ENCODE data around the gene CDPF1.
"Not testable (repeated sequence)": the region's sequence is repeated elsewhere in the genome, so short reads cannot be mapped to it uniquely, and the experiment has no call there.

CDPF1 gene

DNA sequence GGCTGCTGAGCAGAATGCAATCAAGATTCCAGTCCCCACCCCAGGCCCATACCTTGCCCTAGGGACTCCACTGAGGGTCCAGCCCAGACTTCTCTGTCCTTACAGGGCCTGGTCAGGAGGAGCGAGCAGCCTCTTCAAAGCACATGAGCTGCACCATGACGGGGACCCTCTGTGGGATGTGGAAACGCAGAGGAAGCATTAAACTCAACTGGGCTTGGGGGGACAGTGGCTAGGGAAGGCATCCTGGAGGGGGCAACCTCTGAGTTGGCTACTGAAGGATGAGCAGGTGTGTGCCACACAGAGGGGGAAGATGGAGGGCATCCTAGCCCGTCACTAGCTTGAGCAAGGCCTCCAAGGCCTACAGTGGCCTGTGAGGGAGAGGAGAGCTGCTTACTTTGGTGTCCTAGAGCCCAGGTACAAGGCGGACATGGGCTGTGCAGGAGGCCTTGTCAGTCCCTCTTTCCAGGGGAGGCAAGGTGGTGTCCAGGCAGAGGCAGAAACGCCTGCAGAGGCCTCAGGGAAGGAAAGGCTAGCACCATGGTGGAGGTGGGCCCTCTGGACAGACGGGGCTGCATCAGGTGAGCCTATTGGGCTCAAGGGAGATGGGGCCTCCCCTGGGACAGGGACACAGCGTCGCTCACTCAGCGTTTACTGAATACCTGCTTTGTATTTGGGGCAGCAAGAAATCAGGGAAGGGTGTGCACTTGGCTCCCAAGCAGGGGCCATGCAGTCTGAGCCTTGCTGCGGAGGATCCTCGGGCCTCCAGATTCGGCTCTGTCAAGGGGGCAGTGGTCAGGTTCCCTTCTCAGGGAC is 32.0 kb upstream of the CDPF1 start:
- DNase-seq (ENCODE audit: low read depth, low spot score): no peak

DNA sequence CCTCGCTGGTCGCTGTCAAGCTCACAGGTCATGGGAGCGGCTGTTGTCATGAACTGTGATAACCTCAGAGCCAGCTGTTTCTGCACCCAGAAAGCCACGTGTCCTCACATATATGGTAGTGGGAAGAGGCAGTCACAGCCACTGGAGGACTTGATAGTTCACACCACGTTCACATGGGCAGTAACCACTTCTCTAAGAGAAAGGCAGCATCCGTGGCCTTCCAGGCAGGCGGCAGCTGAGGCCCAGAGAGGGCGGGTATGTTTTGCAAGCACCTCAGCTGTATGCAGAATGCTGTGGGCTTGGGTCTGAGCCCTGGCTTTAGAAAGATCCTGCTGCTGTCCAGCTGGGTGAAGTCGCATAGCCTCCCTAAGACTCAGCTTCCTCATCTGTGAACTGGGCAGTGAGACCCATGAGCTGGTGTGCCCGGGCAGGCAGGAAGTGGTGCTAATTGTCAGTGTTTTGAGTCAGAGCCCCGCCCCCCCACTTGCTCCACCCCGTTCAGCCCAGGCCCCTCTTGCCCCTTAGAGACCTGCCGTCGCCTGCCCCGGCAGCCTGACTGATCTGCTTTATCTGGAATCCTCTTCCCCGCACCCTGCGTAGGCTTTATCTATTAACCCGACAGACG is 31.0 kb upstream of the CDPF1 start:
- DNase-seq (ENCODE audit: low read depth, low spot score): no peak

DNA sequence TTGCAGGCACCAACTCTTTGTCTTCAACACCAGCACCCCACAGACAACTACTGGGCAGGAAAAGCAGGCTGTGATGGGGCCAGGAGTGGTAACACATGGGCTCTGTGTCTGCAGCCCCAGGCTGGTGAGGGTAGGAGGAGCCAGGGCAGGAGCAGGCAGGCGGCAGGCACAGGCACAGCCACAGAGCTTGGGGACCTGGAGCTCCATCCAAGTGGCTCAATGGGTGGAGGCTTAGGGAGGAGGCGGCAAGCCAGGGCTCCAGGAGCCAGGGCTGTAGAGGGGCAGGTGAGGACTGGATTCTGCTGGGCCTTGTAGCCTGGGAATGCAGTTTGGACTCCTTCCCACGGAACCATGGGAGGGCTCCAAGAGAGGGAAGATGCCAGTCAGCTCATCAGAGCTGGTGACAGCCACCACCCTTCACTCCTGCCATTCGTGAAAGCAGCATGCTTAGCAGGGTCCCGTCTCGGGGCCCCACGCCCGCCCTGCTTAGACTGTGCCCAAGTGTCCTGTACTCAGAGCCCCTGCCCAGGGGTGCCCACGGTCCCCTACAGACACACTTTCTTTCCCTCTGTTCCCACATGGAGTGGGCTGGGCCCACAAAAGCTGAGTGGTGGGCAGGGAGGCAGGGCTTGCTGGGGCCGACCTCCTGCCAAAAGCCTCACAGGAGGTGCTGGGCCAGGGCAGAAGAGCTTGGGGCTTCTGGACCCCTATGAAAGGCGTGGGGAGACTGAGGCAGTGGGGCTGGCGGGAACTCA is 30.1 kb upstream of the CDPF1 start:
- no peak for DNase-seq (ENCODE audit: low read depth, low spot score)

DNA sequence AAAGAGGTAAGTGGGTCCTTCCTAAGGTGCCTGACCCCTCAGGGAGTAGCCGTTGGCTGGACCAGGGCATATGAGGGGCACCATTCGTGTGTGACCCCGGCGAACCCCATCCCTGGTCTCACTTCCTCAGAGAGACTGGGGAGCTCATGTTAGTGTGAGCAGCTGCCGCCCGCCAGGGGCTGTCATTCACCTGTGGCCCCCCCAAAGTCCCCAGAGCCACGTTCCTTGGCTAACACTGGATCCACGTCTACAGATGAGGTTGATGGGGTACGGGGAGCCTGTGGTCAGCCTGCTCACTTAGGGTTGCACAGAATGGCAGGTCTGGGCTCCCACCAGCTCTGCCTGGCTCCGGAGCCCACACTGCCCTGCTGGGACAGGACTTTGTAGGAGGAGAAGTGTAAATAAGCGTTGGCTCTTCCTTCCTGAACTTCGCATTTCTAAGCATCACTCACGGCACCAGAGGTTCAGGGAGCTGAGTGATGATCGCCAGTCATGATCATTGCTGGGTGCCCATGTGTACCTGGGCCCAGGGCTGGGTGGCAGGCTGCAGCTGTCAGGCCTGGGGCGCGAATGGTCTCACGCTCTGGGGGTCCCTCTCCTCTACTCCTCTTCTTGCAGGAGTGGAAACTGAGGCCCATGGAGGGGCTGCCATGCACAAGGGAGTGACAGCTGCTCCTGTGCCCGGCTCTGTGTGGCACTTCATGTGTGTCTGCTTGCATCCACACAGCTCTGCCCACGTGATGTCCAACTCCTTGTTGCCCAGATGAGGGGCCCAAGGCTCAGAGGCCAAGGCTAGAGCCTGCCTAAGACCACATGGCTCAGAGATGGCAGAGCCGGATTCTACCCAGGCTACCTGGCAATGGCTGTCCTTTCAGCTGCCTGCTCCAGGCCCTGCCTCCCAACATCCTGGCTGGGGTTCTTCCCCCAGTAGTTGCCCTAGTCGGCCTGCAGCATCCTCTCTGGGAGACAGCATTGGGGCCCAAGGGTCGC is 28.9 kb upstream of the CDPF1 start:
- no peak for DNase-seq (ENCODE audit: low read depth, low spot score)

DNA sequence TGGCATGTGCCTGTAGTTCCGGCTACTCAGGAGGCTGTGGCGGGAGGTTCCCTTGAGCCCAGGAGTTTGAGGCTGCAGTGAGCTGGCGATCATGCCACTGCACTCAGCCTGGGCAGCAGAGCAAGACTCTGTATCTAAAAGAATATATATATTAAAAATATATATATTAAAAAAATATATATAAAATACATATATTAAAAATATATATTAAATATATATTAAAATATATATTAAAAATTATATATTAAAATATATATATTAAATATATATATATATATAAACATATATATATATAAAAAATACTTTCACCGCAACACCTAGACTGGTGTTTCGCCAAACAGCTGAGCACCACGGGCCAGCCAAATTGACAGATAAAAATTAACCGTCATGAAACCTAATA is 26.5 kb upstream of the CDPF1 start:
- no peak for DNase-seq (ENCODE audit: low read depth, low spot score)

DNA sequence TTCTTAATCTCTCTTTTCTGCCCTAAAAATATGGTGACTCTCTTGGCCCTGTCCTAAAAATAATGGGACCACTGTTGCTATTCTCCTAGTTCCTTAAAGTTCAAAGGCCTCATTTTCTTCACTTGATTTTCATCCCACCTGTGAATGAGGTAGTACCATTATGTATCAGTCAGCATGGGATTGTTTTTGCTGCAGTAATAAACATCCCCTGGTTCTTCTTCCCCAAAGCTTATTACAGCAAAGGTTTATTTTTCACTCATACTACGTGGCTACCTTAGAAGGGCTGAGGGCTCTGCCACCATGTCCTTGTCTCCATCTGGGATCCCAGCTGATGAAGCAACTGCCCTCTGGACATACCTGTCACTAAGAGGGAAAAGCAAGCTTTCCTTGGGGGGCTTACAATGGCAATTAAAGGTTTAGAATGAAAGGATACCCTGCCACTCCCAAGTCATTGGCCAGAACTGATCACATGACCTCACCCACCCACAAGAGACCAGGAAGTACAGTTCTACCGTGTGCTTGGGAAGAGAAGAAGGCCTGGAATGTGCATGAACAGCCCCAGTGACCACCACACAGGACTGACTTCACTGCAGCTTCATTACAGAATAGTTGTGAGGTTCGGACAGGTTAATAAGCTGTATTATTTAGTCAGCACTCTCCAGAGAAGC is 25.5 kb upstream of the CDPF1 start:
- DNase-seq (ENCODE audit: low read depth, low spot score): no peak

DNA sequence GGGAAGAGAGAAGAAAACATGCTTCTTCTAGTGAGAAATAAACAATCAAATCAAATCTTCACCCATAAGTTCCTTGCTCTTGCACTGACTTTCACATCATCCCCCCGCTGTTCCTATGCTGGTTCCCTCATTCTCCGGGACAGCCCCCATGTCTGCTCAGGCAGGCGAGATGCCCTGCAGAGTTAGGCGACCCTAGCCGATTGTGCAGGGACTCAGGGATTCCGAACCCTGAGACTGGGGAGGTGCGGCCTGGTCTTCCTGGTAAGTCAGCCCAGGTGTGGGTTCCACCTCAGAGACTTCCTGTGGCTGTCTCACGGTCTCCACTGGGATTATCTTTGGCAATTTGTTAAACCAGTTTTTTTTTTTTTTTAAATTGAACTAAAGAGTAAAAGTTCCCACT is 24.3 kb upstream of the CDPF1 start:
- no peak for DNase-seq (ENCODE audit: low read depth, low spot score)

DNA sequence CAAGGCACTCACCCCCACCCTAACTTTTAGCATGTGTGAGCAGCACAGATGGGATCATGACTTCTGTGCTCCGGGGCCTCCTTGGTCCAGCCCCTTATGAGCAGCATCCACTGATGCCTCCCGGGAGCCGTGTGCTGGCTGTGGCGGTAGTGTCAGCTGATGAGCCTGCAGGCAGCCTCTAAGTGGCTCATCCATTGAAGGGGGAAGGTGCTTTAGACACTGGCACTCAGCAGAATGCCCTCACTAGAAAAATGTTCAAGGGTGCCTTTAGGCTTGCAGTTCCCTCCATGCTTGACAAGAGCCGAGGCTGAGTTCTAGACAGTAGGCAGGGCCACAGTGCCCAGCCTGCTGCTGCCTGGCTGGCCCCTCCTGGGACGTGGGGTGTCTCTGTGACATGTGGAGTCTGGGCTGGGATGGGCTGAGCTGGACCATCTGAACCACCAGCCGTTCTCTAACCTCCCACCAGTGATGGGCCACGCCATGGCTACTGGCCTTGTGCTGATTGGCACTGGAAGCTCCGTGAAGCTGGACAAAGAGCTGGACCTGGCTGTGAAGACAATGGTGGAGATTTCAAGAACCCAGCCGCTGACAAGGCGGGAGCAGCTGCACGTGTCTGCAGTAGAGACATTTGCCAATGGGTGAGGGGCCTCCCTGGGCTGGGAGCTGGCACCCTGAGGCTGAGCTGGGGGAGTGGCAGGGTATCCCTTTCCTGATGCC is 23.5 kb upstream of the CDPF1 start:
- no peak for DNase-seq (ENCODE audit: low read depth, low spot score)

DNA sequence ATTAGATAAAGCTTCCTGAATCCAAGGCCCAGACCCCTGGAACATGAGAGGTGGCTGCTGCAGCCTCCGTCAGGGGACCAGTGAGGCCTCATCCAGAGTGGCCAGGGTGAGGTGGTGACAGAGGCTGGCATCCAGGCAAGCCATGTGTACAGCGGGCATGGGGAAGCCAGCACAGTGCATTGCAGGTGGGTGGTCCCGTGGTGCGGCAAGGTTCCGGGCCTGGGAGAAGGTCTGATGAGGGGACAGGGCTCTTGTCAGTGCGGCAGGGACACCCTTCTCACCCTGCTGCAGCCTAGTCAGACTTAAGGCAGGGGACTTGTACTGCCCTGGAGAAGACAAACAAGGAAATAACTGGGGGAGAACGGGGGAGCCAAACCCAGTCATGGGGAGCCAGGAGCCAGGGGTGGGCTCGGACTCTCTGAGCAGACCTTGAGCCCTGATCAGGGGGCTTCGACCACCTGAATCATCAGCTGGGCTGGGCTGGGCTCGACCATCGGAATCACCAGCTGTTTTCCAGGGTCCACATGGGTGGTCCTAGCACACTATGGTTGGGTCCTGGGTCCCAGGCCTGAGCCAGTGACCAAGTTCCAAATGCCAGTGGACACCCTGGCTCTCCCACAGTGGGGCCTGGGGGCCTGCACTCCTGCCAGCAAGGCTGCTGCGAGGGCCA is 22.8 kb upstream of the CDPF1 start:
- DNase-seq (ENCODE audit: low read depth, low spot score): no peak

DNA sequence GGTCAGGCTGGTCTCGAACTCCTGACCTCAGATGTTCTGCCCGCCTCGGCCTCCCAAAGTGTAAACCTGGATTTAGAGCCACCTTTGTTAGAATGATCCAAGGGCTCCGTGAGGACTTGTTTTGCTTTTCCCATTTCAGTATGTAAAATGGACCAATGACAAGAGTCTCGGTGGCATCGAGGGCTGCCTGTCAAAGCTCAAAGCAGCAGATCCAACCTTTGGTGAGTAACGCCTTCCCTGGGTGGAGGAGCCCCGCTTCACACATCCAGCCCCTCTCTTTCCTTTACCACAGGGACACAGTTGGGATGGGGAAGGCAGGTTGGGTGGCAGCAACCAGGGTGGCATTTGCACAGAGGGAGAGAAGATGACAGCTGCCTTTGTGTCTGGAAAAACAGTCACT is 22.1 kb upstream of the CDPF1 start:
- DNase-seq (ENCODE audit: low read depth, low spot score): no peak

DNA sequence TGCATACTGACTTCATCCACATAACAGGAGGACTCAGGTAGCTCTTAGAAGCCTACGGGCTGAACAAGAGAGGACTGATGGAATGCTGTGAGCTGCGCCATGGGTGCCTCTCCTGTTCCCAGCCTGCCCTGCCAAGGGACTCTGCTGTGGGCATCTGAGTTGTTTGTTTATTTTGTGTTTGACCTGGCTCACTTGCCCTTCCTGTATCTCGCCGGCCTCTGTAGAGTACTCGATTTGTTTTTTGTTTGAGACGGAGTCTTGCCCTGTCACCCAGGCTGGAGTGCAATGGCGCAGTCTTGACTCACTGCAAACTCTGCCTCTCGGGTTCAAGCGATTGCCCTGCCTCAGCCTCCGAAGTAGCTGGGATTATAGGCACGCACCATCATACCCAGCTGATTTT is 19.5 kb upstream of the CDPF1 start:
- no peak for DNase-seq (ENCODE audit: low read depth, low spot score)

DNA sequence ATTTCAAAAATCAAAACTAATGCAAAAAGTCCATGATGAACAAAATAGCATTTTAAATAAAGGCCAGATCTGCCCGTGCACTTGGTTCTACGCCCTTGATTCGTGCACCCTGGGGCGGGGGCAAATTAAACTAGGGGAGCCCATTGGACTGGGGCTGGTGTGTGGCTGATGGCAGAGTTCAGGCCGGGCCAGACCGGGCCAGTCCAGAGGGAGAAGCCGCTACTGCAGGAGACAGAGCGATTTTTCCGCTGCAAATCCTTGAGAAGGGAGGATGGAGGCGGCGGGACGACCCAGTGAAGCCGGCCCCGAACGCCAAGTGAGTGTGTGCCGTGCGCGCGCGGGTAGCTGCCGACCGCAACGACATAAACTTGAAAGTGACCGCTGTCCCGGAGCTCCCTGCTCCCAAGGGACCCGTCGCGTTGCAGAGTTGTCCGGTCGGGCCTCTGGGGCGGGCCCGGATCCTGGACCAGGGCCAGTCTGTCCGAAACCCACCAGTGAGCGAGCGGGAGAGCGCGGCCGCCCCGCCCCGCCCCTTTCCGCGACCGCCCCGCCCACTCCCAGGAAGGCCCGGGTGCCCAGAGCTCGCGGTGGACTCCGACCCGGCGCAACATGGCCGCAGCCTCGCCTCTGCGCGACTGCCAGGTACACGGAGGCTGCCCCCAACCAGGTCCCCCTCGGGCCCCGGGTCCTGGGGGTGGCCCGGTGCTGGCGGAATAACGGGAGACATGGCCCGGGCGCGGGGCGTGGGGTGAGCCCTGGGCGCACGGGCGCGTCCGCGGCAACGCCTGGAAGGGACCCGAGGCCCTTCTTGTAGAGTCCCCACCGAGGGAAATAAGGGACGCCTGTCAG is 17.6 kb upstream of the CDPF1 start, which contains the start of gene TTC38:
Gene TTC38, plus strand, starts transcription at position 578 of the 849 bp plus-strand sequence. Its CDS starts 32 bp downstream, at position 610.
- peak; percentile 93 for DNase-seq (ENCODE audit: low read depth, low spot score)

DNA sequence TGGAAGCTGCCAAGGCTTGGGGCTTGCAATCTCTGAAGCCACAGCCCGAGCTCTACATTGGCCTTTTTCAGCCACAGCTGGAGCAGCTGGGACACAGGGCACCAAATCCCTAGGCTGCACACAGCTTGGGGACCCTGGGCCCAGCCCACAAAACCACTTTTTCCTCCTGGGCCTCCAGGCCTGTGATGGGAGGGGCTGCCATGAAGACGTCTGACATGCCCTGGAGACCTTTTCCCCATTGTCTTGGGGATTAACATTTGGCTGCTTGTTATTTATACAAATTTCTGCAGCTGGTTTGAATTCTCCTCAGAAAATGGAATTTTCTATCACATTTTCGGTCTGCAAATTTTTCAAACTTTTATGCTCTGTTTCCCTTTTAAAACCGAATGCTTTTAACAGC is 15.5 kb upstream of the CDPF1 start:
- not testable (repeated sequence) for DNase-seq (ENCODE audit: low read depth, low spot score)

DNA sequence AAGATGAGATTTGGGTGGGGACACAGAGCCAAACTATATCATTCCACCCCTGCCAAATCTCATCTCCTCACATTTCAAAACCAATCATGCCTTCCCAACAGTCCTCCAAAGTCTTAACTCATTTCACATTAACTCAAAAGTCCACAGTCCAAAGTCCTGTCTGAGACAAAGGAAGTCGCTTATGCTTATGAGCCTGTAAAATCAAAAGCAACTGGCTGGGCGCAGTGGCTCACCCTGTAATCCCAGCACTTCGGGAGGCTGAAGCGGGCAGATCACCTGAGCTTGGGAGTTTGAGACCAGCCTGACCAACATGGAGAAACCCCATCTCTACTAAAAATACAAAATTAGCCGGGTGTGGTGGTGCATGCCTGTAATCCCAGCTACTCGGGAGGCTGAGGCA is 14.4 kb upstream of the CDPF1 start:
- not testable (repeated sequence) for DNase-seq (ENCODE audit: low read depth, low spot score)

DNA sequence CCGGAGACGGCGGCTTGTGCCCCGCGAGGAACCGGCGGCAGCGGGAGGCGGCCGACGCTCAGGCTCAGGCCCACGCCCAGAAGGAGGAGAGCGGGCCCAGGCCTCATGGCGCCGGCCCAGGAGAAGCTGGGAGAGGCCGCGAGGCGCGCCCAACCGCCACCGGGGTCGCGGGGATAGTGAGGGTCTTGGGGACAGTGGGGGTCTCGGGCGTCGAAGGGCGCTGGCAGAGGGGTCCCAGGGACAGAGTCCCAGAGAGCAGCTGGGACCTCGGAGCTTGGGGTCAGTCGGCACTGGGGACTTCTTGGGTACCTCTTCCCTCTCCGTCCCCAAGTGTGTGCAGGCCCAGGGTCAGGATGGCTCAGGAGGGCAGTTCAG is 13.1 kb upstream of the CDPF1 start, which contains the start of gene PKDREJ:
Gene PKDREJ, minus strand, starts transcription at position 128 of the 375 bp plus-strand sequence. Its CDS starts 21 bp downstream, at position 107.
- no peak for DNase-seq (ENCODE audit: low read depth, low spot score)

DNA sequence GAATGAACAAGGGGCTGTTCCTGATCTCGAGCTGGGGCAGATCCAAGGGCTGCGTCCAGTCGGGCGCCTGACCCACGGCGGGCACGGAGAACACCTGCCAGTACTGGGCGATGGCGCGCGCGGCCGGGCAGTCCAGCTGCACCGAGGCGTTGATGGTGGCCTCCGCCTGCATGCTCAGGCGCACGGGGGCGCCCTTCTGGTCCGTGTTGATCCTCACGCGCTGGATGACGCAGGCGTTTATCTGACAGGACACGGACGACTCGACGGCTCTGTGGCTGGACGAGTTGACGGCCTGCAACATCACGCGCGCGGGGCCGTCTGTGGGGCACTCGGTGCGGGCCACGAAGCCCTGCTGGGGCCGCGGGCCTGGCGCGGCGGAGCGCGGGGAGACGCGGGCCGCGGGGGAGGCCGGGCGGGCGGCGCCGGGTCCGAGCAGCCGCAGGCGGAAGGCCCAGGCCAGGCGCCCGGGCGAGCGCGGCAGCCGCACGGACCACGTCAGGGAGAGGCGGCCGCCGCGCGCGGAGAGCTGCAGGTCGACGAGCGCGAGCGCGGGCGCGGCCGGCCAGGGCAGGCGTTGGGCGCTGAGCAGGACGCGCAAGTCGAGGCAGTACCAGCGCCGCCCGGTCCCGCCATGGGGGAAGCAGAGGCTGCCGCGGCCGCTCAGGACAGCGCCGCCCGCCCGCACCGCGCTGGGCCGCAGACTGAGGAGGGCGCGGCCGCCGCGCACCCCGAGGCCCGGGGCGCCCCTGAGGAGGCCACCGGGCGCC is 12.5 kb upstream of the CDPF1 start:
- DNase-seq (ENCODE audit: low read depth, low spot score): peak; percentile 62

DNA sequence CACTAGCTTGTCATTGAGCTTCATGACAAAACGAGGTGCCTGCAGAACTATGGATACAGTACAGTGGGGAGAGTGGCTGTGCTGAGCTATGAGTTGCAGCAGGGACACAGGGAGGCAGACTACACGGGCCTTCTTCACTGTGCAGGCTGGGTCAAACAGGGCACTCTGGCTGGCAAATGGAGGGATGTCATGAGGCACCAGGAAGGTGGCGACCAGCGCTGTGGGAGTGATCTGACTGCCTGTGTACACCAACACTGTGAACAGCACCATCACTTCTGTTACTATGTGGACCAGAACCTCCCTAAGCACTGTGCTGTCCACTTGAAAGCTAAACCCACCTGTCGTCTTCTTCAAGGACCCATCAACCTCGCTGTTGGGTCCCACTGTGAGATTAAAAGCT is 9.9 kb upstream of the CDPF1 start:
- DNase-seq (ENCODE audit: low read depth, low spot score): no peak

DNA sequence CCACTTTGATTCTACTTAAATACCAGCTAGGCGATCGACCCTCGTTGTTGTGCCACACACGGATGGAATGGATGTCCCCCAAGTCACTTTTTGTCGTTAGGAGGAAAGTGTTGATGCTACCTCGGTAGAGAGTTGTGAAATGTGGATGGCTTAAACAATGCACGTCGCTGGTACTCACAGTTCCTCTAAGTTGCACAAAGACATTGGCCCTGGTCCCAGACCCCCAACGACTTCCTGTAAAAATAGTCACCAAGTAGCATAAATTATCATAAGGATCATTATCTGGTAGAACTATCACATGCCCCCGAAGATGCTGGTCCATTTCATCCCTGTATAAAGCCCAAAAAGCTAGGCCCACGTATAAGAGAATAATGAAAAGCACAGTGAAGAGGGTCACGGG is 9.3 kb upstream of the CDPF1 start:
- no peak for DNase-seq (ENCODE audit: low read depth, low spot score)
